ENCODE measurements around the gene SARS1.

SARS1 gene

DNA sequence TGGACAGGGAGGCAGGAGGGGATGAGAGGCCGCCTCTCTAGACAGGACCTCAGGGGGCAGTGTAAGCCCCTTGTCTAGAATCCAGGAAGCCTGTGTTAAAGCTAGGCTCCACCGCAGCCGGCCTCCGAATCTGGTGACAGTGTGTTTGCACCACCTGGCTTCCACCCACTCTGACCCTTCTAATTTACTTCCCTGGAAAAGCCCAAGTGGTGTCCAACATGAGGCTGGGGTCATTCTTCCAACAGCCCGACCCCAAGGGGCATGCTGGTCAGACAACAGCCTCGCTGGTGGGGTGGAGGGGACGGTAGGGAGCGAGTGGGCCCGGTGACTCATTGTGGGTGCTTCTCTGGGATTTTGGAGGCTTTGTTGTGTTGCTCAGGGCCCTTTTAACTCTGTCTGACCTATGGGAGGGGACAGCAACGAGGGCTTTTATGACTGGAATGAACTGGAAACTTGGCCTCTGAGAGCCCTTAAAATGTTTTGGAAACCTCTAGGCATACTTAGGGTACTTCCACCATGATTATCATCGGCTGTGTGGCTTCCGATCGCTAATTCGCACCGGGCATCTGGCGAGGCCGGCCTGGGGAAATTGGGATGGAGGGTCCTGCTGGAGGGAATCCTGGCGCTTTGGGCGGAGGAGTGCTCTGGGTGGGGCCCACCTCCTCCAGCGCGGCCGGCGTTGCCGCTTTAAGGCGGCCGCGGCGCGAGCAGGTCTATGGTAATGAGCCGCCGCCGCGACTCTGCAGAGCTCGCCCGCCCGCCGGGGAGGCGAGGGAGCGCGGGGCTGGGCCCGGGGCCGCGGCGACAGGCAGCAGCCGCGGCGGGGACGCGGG is 35.3 kb downstream of the SARS1 start, which contains the start of gene CELSR2:
TSS of gene CELSR2 (plus strand) at position 743 of the 833 bp plus-strand sequence. CDS start 541 bp downstream, outside the sequence.
- in situ Hi-C loops (cut with MboI; ENCODE audit: low sequenced_read_pairs) = no loop called here

DNA sequence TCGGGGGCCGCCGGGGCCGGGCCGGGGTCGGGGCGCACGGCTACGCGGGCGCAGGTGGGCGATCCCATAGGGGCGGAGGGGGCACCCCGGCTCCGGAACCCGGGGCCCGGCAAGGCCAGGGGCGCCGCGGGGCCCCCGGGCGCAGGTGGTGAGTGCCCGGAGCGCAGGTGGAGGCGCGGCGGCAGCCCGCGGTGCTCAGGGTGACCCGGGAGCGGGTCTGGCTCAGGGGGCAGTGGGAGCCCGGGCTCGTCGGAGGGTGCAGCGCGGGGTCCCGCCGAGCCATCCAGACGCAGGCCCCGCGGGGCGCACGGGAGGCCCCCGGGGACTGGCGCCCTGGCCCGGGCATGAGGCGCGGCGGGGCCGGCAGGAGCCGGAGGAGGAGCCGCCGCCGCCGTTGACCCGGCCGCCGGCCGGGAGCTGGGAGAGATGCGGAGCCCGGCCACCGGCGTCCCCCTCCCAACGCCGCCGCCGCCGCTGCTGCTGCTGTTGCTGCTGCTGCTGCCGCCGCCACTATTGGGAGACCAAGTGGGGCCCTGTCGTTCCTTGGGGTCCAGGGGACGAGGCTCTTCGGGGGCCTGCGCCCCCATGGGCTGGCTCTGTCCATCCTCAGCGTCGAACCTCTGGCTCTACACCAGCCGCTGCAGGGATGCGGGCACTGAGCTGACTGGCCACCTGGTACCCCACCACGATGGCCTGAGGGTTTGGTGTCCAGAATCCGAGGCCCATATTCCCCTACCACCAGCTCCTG is 36.1 kb downstream of the SARS1 start:
- in situ Hi-C loops (cut with MboI; ENCODE audit: low sequenced_read_pairs) = no loop called here

DNA sequence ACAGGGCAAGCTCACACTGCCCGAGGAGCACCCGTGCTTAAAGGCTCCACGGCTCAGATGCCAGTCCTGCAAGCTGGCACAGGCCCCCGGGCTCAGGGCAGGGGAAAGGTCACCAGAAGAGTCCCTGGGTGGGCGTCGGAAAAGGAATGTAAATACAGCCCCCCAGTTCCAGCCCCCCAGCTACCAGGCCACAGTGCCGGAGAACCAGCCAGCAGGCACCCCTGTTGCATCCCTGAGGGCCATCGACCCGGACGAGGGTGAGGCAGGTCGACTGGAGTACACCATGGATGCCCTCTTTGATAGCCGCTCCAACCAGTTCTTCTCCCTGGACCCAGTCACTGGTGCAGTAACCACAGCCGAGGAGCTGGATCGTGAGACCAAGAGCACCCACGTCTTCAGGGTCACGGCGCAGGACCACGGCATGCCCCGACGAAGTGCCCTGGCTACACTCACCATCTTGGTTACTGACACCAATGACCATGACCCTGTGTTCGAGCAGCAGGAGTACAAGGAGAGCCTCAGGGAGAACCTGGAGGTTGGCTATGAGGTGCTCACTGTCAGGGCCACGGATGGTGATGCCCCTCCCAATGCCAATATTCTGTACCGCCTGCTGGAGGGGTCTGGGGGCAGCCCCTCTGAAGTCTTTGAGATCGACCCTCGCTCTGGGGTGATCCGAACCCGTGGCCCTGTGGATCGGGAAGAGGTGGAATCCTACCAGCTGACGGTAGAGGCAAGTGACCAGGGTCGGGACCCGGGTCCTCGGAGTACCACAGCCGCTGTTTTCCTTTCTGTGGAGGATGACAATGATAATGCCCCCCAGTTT is 36.9 kb downstream of the SARS1 start:
- in situ Hi-C loops (cut with MboI; ENCODE audit: low sequenced_read_pairs) = no loop called here

DNA sequence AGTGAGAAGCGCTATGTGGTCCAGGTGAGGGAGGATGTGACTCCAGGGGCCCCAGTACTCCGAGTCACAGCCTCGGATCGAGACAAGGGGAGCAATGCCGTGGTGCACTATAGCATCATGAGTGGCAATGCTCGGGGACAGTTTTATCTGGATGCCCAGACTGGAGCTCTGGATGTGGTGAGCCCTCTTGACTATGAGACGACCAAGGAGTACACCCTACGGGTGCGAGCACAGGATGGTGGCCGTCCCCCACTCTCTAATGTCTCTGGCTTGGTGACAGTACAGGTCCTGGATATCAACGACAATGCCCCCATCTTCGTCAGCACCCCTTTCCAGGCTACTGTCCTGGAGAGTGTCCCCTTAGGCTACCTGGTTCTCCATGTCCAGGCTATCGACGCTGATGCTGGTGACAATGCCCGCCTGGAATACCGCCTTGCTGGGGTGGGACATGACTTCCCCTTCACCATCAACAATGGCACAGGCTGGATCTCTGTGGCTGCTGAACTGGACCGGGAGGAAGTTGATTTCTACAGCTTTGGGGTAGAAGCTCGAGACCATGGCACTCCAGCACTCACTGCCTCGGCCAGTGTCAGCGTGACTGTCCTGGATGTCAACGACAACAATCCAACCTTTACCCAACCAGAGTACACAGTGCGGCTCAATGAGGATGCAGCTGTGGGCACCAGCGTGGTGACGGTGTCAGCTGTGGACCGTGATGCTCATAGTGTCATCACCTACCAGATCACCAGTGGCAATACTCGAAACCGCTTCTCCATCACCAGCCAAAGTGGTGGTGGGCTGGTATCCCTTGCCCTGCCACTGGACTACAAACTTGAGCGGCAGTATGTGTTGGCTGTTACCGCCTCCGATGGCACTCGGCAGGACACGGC is 37.8 kb downstream of the SARS1 start:
- in situ Hi-C loops (cut with MboI; ENCODE audit: low sequenced_read_pairs) = no loop called here

DNA sequence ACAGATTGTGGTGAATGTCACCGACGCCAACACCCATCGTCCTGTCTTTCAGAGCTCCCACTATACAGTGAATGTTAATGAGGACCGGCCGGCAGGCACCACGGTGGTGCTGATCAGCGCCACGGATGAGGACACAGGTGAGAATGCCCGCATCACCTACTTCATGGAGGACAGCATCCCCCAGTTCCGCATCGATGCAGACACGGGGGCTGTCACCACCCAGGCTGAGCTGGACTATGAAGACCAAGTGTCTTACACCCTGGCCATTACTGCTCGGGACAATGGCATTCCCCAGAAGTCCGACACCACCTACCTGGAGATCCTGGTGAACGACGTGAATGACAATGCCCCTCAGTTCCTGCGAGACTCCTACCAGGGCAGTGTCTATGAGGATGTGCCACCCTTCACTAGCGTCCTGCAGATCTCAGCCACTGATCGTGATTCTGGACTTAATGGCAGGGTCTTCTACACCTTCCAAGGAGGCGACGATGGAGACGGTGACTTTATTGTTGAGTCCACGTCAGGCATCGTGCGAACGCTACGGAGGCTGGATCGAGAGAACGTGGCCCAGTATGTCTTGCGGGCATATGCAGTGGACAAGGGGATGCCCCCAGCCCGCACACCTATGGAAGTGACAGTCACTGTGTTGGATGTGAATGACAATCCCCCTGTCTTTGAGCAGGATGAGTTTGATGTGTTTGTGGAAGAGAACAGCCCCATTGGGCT is 38.6 kb downstream of the SARS1 start:
- in situ Hi-C loops (cut with MboI; ENCODE audit: low sequenced_read_pairs) = no loop called here

DNA sequence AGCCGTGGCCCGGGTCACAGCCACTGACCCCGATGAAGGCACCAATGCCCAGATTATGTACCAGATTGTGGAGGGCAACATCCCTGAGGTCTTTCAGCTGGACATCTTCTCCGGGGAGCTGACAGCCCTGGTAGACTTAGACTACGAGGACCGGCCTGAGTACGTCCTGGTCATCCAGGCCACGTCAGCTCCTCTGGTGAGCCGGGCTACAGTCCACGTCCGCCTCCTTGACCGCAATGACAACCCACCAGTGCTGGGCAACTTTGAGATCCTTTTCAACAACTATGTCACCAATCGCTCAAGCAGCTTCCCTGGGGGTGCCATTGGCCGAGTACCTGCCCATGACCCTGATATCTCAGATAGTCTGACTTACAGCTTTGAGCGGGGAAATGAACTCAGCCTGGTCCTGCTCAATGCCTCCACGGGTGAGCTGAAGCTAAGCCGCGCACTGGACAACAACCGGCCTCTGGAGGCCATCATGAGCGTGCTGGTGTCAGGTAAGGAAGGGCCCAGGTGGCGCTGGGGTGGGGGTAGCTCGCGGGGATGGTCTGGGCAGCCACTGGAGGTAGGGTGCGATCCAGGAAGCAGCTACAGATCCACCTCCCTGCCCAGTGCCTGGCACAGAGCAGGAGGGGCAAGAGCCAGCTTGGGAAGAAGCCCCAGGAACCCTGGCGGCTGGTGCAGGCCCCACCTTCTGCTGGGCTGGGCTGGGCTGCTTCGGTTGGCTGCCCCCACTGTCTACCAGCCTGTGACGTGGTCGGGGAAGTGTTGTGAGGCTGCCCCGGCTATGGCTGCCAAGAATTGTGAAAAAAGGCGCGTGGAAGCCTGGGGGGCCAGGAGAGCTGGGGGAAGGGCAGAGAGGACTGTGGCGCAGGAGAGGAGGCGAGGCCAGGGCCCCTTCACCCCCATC is 39.4 kb downstream of the SARS1 start:
- in situ Hi-C loops (cut with MboI; ENCODE audit: low sequenced_read_pairs) = no loop called here

DNA sequence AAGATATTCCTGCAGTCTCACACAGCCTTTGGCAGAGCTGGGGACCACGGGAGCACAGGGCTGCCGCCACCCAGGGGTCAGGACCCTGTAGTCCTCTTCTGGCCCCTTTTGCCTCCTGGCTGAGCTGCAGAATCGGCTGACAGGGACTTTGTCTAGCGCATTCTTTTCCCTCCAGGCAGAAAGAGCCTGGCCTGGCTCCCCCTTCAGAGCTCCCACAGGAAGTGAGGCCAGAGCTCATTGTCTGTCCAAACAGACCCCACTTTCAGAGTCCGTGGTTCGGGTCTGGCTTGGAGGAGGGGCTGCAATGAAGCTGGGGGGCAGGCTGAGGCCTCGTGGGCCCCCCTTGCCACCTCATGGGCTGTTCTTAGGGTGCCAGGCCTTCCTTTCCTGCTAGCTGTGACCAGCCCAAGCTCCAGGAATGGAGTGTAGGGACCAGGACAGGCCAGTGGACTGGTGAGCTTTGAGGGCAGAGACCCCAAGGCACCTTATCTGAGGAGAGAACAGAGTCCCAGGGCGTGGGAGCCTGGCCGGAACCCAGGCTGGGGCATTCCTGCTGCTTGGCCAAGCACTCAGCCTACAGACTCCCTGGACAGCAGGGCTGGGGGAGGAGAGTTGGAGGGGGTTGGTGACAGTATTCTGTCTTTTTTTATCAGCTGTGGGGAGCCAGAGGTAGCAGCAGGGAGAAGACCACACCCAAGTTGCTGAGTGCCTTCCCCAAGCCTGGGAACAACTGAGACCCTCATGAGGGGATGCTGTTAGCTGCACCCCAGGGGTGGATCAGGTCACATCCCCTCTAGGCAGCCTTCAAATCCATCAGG is 40.3 kb downstream of the SARS1 start:
- in situ Hi-C loops (cut with MboI; ENCODE audit: low sequenced_read_pairs) = no loop called here

DNA sequence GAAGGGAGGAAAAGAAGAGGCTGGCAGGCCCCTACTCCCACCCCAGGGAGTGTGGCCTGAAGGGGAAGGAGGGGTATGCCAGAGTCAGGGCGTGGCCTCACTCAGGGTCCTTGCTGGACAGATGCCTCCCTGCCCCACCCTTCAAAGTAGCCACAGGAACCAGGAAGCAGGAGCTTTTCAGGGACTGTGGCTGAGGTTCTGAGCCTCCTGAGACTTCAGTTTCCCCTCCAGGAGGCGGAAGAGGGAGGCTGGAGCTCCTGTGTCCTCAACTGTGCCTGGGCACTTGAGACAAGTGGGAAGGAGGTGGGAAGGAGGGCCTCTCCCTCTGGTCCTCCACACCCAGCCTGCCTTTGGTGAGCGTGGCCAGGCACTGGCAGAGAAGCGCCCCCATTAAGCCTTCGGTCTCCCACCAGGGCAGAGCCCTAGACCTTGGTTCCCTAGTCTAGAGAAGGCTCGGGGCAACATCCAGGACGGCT is 40.9 kb downstream of the SARS1 start:
- in situ Hi-C loops (cut with MboI; ENCODE audit: low sequenced_read_pairs) = no loop called here

DNA sequence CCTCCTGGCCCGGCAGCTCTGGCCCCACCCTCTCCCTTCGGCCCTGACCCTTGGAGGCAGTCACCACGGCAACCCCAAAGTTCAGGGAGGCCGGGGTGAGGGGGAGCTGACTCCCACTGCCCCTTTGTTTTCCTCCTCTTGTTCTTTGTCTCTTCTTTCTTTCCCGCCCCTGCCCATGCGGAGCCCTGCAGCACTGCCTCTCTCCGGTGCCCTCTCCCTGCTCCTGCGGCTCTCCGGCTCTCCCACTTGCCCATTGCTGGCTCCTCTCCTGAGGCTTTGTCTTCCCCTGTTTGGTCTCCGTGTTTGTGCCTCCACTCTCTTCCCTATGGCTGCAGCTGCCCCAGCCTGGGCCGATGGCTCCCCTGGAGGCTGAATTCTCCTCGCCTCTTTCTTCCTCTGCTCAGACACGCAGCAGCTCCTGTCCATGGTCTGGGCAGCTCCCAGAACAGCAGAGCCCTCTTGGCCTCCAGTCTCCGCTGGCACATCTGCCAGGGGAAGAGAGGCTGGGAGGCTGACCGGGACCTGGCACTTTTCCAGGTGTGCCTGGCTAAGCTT is 41.5 kb downstream of the SARS1 start:
- in situ Hi-C loops (cut with MboI; ENCODE audit: low sequenced_read_pairs) = no loop called here

DNA sequence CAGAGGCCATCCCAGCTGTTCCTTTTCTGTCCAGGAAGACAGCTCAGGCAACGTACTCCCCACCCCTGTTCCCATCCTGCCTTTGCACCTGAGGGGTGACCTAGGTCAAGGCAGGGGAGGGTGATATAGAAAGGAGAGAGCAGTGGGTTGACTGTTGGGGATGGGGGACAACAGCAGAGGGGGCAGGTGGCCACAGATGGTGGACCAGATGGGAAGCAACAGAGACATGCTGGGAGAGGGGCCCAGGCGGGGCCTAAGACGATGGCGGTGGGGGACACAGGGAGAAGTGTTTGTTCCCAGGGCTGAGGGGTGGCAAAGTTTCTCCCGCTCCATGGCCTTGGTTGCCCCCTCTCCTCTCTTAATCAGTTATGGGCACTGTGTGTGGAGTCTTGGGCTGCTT is 42.0 kb downstream of the SARS1 start:
- in situ Hi-C loops (cut with MboI; ENCODE audit: low sequenced_read_pairs) = no loop called here

DNA sequence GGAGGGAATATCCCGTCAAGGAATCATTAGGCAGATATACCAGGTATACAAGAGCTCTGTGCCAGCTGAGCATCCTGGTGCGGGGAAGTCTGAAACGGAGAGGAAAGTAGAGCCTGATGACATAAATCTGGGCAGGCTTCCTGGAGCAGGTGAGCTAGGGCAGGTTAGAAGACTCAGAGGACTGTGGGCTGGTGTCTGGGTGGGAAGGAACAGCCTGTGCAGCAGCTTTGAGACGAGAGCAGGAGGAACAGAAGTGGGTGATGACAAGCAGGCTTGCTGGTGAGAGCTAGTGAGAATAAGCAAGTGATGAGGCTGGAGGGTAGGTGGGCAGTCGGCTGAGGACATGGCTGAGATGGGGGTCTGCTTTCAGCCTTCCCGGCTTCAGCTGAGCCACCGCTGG is 42.4 kb downstream of the SARS1 start:
- in situ Hi-C loops (cut with MboI; ENCODE audit: low sequenced_read_pairs) = no loop called here

DNA sequence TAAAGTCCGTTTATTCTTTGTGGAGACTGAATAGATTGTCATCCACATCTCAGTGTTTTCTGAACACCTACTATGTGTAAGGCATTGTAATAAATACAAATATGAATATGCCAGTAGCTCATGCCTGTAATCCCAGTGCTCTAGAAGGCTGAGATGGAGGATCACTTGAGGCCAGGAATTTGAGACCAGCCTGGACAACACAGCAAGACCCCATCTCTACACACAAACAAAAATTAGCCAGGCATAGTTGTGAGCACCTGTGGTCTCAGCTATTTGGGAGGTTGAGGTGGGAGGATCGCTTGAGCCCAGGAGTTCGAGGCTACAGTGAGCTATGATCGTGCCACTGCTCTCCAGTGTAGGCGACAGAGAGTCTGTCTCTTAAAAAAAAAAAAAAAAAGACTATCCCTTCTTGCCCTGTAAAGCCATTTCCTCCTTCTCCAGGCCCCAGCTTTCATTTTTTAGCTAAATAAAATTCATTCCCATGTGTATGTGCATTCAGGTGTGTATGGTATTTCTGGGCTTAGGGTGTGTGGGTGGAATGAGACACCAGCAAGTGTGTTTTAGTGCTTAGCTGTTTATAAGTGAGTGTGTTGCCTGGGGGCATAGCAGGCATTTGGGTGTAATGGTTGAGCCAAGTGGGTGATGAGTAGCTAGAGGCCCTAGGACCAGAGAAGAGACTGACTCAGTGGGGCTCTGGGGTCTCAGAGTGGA is 43.4 kb downstream of the SARS1 start:
- in situ Hi-C loops (cut with MboI; ENCODE audit: low sequenced_read_pairs) = no loop called here

DNA sequence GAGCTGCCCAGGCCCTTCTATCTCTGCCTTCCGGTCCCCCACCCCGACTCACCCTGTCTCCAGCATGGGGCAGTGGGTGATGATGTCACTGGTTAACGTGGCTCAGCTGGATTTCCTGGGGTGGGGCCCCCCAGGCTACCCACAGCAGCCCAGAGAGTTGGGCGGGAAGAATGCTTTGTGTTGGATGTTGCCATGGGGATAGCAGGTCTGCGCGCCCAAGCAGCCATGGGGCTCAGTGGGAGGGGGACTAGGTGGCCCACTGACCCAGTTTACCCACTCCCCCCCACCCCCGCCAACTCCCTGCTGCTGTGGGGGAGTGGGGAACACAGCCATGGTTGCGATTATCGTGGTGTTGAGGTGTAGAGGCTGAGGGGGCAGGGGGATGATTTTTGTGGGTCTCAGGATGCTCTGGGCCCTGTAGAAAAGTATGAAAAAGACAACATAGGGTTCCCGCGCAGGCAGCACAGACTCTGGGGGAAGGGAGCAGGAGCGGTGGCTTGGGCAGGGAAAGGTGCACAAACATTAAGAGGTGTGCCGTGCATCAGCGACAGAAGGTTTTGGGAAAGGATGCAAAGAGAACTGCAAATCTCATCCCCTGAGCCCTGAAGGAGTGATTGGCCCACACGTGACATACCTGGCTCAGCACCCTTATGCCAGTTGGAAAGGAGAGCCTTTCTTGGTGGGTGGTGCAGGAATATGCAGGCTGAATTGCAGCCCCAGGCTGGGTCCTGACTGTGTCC is 44.1 kb downstream of the SARS1 start:
- in situ Hi-C loops (cut with MboI; ENCODE audit: low sequenced_read_pairs) = no loop called here

DNA sequence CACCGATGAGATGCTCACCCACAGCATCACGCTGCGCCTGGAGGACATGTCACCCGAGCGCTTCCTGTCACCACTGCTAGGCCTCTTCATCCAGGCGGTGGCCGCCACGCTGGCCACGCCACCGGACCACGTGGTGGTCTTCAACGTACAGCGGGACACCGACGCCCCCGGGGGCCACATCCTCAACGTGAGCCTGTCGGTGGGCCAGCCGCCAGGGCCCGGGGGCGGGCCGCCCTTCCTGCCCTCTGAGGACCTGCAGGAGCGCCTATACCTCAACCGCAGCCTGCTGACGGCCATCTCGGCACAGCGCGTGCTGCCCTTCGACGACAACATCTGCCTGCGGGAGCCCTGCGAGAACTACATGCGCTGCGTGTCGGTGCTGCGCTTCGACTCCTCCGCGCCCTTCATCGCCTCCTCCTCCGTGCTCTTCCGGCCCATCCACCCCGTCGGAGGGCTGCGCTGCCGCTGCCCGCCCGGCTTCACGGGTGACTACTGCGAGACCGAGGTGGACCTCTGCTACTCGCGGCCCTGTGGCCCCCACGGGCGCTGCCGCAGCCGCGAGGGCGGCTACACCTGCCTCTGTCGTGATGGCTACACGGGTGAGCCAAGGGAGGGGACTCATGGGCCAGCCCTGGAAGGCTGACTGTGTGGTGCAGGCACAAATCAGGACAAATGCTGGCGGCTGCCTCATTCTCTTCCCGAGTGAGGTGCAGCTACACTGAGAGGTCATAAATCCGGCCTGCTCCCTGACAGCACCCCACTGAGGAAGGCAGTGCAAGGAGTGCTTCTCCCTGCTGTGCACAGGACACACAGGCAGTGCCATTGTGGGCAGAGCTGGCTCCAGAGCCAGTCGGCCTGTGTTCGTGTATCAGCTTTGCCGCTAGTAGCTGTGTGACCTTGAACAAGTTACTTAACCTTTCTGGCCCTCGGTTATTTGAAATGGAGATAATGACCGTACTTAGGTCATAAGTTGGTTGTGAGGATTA is 45.1 kb downstream of the SARS1 start:
- in situ Hi-C loops (cut with MboI; ENCODE audit: low sequenced_read_pairs) = no loop called here
